ENCODE data around the gene HK1.
"Not testable (repeated sequence)": the region's sequence is repeated elsewhere in the genome, so short reads cannot be mapped to it uniquely, and the experiment has no call there.

Gene HK1

GRCh38 chr10:69278446-69278963 lies at the start of gene HK1:
Gene HK1, plus strand, starts transcription at chr10:69278496.
- no peak for DNase-seq

- no peak for DNase-seq
These were observed 48.7 kb upstream of the HK1 start for GRCh38 chr10:69229616-69229916.

GRCh38 chr10:69230128-69230527 lies 48.2 kb upstream of the HK1 start:
- no peak for DNase-seq

- no peak for DNase-seq
These were observed 46.0 kb upstream of the HK1 start for GRCh38 chr10:69232252-69232651.

DNA sequence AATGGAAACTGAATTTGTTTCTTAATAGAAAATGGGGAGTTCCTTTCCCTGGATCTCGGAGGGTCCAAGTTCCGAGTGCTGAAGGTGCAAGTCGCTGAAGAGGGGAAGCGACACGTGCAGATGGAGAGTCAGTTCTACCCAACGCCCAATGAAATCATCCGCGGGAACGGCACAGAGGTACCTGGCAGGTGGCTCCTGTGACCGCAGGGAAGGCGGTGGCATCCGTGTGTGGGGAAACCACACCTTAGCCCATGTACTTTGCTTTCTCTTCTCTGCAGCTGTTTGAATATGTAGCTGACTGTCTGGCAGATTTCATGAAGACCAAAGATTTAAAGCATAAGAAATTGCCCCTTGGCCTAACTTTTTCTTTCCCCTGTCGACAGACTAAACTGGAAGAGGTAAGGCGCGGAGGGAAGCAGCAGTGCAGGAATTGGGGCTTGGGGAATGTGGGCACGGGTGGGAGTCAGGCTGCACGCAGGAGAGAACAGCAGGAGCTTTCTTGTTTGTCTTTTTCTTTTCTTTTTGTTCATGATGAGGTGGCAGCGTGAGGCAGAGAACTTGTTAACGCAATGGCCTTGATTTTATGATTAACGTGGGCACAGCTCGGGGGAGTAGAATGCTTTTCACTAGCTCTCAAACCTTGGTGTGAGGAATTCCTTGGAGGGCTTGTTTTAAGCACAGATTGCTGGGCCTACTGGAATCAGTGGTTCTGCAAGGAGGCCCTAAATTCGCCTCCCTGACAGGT lies 45.4 kb upstream of the HK1 start:
- peak; percentile 34 to 56 for DNase-seq

- DNase-seq, result no peak
These were observed 43.8 kb upstream of the HK1 start for GRCh38 chr10:69234447-69234846.

DNA sequence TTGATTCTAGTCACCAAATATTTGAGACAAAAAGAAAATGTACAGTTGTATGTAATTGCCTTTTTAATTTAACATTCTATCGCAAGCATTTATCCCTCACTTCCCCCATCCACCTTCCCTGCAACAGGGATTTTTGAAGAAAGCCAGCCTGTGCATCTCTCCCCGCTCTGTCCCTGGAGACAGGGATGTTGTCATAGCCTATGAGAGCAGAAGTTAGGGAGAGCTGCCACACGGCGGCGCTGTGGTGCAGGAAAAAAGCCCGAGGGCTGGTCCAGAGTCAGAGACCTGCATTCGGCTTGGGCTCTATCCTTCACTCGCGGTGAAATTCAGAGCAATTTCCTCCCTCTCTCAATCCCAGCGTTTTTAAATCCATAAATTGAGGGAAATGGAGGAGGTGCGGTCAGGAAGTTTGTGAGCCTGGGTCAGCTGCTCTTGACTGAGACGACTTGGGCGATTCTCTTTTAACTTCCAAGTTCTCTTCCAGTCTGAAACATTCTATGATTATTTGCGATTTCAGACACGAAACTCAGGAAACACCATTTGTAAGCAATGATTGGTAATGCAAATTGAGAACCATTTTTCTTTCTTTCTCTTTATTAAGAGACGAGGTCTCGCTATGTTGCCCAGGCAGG lies 40.7 kb upstream of the HK1 start:
- DNase-seq, result peak; percentile 83 to 84

GRCh38 chr10:69239136-69239535 lies 39.2 kb upstream of the HK1 start:
- no peak for DNase-seq

GRCh38 chr10:69239816-69240434 lies 38.4 kb upstream of the HK1 start:
- DNase-seq, result no peak

GRCh38 chr10:69240455-69240854 lies 37.8 kb upstream of the HK1 start:
- no peak for DNase-seq

DNA sequence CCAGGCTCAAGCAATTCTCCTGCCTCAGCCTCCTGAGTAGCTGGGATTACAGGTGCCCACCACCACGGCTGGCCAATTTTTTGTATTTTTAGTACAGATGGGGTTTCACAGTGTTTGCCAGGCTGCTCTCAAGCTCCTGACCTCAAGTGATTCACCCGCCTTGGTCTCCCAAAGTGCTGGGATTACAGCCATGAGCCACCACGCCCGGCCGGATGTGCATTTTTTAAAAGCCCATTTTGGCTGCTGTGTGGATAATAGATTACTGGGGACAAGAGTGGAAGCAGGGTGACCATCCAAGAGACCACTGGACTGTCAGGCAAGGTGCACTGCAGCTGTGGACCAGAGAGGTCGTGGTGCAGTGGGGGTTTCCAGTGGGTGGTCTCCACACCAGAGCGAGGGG lies 36.7 kb upstream of the HK1 start:
- DNase-seq, result no peak

GRCh38 chr10:69242040-69242851 lies 36.0 kb upstream of the HK1 start:
- no peak for DNase-seq

- no peak for DNase-seq
These were observed 35.5 kb upstream of the HK1 start for GRCh38 chr10:69242852-69243212.

DNA sequence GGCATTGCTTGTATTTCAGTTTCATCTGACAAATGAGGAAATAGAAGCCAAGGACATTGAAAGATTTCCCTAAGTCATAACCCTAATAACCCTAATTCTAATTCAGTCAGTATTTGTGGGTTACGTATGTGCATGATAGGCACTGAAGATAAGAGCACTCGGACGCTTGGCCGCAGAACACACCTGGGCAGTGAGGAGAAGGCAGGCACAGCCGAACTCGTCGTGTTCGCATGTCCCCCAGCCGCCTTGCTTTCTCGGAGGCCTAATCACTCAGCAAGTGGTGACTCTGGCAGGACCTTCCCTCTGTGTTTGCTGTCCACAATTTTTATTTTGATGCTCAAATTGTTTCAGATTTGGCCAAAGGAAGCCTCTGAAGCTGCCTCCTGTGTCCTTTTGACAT lies 34.5 kb upstream of the HK1 start:
- DNase-seq, result no peak

DNA sequence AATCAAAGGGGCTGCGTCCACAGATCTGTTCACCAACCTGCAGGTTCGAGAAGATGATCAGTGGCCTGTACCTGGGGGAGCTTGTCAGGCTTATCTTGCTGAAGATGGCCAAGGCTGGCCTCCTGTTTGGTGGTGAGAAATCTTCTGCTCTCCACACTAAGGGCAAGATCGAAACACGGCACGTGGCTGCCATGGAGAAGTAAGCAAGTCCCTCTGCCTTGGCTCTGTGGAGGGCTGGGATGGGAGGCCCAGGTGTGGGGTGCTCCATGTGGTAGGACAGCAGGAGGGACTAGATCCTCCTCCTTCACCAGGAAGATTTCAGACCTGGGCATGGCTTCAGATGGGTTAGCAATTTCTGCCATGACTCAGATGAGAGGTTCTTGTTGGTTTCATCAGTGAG lies 32.3 kb upstream of the HK1 start:
- DNase-seq, result no peak

DNA sequence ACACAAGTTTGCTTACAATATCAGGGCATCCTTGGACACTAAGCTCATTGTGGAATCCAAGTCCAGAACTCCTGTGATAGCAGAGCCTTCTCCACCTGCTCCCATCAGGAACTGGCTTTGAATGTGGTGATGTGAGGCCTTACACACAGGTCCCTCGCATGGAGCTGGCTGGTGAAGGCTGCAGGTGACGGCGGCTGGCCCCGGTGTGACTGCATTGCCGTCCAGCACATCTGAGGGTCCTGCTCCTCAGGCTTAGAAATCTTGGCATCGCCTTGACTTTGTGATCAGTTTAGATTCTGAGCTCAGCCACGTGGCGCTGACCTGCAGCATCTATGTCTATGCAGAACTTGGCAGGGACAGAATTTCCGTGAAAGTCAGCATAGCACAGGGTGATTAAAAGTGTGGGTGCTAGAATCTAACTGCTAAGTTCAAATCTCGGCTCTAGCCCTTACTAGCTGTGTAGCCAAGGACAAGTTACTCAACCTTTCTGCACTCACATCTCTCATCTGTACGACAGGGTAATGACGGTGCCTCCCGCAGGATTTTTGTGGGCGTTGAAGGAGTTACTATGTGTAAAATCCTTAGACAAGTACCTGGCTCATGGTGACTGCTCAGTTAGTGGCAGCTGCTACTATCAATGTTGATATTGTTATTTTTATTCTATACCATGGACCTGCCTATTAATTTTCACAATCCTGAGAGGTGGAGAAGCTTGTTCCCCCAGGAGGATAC lies 31.5 kb upstream of the HK1 start:
- DNase-seq, result no peak

DNA sequence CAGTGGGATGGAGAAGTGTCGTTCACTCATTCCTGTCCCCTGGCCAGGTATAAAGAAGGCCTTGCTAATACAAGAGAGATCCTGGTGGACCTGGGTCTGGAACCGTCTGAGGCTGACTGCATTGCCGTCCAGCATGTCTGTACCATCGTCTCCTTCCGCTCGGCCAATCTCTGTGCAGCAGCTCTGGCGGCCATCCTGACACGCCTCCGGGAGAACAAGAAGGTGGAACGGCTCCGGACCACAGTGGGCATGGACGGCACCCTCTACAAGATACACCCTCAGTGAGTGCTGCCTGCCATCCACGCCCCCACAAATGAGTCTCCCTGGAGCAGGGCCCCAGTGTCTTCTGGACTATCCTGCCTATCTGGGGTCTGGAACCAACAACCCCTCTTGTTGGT lies 31.0 kb upstream of the HK1 start:
- DNase-seq, result no peak

DNA sequence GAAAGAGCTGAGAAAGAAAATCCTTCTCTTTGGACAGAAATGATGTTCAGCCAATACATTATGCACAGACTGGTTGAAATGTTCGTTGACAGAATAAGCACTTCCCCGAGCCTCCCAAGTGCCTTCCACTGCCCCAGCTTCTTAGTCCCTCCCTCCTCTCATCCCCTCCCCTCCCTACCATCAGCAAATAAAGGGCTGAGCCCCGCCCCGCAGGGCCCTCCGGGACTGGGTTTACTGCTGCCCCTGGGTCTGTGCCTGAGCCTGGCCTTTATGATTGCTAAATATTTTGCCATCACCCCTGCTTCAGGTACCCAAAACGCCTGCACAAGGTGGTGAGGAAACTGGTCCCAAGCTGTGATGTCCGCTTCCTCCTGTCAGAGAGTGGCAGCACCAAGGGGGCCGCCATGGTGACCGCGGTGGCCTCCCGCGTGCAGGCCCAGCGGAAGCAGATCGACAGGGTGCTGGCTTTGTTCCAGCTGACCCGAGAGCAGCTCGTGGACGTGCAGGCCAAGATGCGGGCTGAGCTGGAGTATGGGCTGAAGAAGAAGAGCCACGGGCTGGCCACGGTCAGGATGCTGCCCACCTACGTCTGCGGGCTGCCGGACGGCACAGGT lies 30.1 kb upstream of the HK1 start:
- DNase-seq, result no peak

DNA sequence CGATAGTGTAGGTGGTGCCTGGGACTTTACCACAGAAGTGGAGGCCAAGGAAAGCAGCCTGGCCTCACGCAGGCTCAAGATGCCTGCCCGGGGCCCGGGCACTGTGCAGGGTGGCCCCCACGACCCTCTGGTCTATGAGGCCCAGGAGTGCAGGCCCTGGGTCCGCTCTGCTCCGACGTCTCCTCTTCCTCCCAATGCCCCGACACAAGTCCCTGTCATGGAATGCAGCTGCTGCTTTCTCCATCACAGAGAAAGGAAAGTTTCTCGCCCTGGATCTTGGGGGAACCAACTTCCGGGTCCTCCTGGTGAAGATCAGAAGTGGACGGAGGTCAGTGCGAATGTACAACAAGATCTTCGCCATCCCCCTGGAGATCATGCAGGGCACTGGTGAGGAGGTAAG lies 28.3 kb upstream of the HK1 start:
- DNase-seq, result no peak

- not testable (repeated sequence) for DNase-seq
These were observed 26.9 kb upstream of the HK1 start for GRCh38 chr10:69251417-69251816.

DNA sequence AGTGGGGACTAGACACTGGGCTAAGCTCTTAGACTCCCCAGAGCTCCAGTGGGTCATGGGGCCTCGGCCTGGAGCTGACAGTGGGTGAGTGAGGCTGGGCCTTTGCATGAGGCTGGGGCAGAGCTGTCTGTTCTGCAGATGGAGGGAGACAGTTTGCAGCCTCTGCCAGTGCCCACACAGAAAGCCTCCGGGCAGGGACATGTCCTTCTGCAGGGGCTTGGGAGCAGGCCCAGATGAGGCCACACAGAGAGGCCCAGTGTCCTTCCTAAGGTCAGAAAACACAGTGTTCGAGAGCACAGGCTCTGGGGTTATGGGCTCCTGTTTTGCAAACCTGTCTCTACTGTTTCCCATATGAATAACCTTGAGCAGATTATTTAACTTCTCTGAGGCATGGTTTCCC lies 25.1 kb upstream of the HK1 start:
- DNase-seq, result no peak

GRCh38 chr10:69254877-69255276 lies 23.4 kb upstream of the HK1 start:
- no peak for DNase-seq
